ENCODE measurements around the gene LMOD2.
"Not testable (repeated sequence)": the region's sequence is repeated elsewhere in the genome, so short reads cannot be mapped to it uniquely, and the experiment has no call there.

LMOD2 gene, protein sequence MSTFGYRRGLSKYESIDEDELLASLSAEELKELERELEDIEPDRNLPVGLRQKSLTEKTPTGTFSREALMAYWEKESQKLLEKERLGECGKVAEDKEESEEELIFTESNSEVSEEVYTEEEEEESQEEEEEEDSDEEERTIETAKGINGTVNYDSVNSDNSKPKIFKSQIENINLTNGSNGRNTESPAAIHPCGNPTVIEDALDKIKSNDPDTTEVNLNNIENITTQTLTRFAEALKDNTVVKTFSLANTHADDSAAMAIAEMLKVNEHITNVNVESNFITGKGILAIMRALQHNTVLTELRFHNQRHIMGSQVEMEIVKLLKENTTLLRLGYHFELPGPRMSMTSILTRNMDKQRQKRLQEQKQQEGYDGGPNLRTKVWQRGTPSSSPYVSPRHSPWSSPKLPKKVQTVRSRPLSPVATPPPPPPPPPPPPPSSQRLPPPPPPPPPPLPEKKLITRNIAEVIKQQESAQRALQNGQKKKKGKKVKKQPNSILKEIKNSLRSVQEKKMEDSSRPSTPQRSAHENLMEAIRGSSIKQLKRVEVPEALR

DNA sequence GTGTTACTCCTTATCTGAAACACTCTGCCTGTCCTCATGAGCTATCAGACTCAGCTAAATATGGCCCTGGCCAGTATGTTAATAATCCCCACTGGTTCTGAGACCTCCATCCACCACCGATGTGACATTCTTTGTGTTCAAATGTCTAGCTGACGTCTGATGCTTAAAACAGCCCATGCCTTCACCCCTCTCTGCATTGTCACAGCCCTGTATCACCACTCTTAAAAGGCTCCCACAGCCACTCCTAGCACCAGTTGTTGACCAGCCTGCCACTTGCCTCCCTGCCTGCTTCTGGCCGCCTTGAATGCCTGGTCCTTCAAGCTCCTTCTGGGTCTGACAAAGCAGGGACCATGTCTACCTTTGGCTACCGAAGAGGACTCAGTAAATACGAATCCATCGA, at the start of gene LMOD2:
Gene LMOD2, plus strand, starts transcription at position 253 of the 400 bp plus-strand sequence. Its CDS starts 98 bp downstream, at position 351.
- no peak for DNase-seq

DNA sequence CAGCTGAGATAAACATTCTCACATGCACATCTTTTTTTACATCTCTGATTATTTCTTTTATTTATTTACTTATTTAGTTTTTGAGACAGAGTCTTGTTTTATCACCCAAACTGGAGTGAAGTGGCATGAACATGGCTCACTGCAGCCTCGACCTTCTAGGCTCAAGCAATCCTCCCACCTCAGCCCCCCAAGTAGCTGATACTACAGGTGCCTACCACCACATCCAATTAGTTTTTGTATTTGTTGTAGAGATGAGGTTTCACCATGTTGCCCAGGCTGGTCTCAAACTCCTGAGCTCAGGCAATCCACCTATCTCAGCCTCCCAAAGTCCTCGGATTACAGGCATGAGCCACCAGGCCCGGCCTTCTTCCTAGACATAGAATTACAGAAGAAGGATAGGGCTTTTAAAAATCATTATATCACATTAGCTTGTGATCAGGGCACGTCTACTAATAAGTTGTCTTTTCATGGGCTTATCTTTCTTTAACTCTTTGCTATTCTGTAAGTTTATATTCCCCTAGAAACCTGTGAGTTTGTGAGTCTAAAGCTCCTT, 48.2 kb upstream of the LMOD2 start:
- DNase-seq: no peak

DNA sequence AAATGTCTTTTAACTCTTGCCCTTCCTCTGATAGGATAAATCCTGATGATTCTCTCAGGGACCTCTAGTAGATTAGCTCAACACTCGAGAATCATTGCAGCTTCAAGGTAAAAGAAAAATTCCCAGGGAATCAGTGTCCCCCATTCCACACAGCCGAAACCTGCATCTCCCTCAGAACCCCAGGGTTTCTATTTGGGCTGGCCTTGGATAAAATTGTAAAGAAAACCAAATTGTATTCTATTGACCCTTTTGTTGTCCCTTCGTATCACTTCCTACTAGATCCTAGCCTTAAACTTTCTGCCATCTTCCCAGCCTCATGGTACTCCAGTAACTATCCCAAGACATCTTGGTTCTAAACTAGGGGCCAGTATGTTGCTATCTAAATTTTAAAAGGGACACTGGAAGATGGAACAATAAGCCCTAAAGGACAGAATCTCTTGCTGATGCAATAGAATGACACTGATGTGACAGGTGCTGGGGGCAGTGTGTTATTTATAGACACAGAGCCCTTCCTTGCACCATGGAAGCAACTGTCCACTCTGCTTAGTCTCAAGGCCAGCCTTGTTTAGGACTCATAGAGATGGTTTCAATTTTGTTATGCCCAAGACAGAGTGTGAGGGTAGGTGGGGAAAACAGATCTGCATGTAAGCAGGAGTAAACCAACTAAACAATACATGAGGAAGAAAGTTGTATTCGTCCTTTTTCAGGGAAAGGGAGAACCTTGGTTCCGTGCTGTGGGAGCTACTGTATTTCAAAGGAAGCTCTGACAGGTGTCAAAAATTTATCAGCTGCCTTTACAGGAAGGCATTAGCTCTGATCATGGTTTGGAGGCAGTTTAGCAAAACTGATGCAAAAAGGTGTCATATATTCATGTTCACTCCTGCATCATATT, 46.4 kb upstream of the LMOD2 start:
- no peak for DNase-seq

DNA sequence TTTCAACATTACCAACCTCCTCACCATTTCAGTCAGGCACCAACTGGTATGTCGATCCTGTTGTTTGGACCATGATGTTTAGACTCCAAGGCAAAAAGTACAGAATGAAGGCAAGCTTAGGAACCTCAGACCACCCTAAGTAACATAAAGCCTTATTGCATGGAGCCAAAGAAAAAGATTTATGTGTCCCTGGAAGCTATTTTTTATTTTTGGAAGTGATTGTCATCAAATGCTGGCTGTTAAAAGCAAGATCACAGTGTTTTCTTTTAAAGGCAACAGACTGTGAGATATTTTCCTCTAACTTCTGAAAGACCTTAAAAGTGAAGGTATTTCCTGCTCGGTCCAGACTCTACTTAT, 45.8 kb upstream of the LMOD2 start:
- no peak for DNase-seq

DNA sequence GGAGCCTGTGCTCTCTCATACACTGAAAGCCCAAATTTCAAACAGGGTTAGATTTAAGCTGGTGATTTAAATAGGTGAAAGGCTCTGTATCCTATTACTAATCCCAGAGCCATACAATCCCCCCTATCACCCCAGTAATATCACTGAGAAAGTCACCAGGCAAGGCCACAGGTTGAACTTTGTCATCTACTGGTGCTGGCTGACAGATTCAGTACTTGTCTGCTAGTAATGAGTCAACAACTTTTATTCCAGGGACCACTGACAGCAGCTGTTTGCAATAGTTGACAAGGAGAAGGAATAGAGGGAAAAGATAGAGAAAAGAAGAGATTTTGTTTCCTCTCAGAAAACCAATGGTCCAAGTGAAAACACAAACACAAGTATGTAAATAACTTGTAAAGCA, 43.6 kb upstream of the LMOD2 start:
- no peak for DNase-seq

DNA sequence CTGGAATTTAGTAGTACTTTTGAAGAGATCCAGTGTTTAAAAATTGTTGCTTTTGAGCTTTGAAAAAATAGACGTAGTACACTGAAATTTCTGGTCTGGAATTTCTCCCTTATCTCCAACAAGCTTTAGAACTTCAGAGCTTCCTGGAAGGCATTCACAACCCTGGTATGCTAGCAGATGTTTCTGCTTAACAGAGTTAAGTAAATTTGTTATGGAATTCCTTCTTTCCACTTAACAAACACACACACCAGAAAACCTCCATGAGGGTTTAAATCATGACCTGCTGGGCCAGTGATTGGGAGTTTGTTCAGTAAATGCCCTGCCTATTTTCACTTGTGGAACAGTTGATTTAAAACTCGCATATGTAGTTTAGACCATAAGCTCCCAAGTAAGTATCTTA, 40.3 kb upstream of the LMOD2 start:
- DNase-seq: no peak

DNA sequence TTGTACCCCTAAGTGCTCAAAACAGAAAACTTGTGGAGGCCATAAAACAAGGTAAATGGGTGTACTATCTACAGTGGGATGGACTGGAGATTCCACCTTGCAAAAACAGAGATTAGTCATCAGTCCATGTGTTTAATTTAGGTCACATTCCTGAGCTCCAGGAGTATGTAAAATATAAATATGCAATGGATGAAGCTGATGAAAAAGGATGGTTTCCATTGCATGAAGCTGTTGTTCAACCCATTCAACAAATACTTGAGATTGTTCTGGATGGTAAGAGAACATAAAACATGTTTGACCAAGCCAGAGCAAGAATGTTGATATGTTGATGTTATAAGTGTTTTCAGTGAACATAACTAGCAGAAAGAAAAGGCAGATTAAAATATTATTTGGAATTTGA, 39.4 kb upstream of the LMOD2 start:
- no peak for DNase-seq

DNA sequence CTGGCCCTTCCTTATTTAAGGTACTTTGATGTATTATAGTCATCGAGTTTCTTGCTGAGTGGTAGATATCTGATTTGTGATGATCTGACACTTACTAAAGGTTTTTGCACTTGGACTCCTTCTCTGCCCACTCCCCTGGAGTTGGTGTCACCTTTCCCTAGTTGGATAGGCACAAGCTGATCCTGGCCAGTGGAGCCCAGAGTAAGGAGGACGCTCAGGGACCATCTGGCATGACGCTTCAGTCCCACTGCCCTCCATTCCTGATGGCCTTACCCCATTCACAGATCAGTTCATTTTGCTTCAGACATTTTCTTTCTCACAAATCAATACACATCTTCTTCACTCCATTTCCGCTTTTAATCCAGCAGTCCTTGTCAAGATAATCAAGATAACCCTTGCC, 34.0 kb upstream of the LMOD2 start:
- DNase-seq: no peak

DNA sequence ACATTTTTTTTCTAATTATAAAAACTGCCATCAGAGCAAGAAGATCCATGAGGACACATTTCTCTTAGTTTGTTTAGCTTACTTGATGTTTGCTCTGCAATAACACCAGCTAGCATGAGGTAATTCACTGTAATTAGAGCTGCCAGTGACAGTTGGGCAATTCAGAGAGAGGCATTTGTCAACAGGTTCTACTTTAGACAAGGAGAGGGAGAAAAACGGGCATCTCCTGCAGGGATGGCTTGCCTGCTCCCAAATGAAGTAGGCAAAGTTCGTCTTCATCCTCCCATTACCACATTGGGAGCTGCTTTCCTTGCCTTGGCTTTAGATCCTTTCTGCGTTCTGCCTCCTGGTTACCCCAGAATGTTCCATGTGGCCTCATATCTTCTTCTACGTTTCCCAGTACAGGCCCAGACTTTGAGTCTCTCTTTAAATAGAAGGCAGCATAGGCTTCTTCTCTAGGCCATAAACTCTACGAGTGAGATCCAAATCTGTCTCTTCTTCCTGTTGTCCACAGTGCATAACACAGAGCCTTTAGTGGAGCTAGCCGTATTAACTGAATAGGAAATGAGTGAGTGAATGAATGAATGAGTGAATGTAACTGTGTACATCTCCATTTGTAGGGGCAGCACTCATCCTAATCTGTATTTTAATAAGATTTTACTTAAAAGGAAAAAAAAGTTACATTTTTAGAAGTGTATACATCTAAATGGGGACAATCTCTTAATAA, 32.8 kb upstream of the LMOD2 start:
- DNase-seq: no peak

DNA sequence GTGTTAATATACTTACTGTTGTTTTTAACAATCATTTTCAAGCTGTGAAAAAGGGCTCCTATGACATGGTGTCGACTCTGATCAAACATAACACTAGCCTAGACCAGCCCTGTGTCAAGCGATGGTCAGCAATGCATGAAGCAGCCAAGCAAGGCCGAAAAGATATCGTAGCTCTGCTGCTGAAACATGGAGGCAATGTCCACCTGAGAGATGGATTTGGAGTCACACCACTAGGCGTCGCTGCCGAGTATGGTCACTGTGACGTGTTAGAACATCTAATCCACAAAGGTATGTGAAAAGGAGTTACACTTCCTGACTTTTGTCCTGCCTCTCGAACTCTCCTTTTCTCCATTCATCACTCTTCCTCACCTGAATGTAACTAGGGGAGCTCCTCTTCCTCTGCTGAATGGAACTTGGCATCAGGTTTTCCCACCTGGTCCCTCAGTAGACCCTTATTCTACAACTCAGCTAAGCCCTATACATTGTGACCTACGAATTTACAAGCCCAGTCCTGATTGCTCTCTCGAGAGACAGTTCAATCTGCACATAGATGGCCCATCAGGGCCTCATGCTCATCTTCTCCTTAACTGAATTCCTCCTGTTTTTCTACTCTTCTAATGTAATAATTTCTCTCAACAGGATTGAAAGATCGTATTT, 31.0 kb upstream of the LMOD2 start:
- DNase-seq: peak; percentile 79

DNA sequence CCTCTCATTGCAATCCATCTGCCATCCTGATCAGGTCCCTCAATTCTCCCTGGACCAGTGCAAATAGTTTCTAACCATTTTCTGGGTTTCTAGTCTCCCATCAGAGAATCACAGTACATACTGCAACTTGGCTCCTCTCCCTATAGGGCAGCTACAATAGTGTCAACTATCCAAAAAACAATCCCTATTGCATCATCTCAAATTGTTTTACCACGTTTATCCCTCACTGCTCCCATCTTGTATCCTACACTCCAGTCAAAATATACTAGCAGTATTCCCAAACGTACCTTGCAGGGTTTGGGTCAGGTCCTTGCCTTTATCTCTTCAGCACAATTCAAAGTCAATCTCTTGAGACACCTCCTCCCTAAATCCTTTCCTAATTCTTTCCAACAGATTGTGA, 30.4 kb upstream of the LMOD2 start:
- DNase-seq: no peak

DNA sequence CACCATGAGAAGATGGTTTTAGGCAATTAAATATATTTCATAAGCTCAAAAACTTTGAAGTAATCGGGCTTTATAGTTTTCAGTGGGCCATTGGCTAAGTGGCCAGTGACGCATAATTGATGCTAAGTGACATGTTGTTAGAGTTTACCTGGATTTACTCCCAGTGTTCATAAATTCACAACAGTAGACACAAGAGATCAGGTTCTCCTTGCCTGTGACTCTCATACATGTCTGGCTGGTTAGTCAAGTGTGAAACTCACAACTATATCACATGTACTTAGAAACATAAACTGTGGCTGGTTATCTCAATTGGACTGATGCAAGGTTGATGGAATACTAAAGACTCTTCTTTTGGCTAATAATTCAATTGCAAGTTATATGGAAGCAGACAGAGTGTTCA, 27.8 kb upstream of the LMOD2 start:
- DNase-seq: no peak

DNA sequence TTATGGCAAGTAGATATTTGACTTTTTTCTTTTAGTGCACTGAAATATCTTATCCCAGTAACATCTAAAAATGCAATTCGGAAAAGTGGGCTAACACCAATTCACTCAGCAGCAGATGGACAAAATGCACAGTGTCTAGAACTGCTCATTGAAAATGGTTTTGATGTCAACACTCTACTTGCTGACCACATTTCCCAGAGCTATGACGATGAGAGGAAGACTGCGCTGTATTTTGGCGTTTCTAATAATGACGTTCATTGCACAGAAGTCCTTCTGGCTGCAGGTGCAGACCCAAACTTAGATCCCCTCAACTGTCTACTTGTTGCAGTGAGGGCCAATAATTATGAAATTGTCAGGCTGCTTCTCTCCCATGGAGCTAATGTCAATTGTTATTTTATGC, 26.8 kb upstream of the LMOD2 start:
- DNase-seq: no peak

DNA sequence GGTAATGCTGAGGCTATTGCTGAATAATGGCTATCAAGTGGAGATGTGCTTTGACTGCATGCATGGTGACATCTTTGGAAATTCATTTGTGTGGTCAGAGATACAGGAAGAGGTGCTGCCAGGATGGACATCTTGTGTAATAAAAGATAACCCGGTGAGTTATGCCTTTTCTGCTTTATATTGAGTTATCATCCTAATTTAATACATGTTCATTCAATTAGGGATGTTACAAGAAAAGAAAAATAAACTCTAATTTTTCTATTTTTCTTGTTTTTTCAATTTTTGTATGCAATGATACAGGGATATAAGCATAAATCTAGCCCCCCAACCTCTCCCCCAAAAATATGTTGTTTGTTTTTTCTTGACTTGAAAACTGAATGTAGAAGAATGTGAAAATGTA, 26.4 kb upstream of the LMOD2 start:
- DNase-seq: no peak

DNA sequence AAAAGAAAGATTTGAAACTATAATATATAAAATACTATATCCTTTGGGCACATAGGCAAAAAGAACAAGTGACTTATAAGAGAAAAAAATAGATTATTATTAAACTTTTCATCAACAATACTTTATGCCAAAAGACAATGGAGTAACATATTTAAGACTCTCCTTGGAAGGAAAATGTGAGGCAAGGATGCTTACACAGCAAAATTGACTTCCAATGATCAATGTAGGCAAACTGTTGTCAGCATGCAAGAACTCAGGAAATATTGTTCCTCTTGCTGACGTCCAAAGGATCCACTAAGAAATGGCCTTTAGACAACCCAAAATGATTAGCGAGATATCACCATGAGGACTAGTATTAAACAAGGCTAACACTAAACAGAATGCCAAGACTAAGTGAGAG, 22.9 kb upstream of the LMOD2 start:
- no peak for DNase-seq

DNA sequence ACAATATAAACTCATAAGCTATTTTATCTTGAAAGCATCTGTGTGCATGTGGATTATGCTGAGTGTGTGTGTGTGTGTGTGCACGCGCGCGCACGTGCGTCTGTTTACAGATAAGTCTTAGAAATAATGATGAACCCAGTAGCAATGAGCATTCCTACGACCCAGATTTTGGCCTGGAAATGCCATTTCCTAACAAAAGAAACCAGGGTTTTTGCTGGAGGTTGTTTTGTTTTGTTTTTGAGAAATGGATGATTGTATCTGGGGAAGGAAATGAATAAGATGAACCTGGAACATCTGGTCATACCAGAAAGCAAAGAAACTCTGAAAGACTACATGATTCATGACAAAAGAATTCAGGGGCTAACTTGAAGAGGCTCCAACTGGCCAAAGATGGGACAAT, 22.1 kb upstream of the LMOD2 start:
- no peak for DNase-seq

DNA sequence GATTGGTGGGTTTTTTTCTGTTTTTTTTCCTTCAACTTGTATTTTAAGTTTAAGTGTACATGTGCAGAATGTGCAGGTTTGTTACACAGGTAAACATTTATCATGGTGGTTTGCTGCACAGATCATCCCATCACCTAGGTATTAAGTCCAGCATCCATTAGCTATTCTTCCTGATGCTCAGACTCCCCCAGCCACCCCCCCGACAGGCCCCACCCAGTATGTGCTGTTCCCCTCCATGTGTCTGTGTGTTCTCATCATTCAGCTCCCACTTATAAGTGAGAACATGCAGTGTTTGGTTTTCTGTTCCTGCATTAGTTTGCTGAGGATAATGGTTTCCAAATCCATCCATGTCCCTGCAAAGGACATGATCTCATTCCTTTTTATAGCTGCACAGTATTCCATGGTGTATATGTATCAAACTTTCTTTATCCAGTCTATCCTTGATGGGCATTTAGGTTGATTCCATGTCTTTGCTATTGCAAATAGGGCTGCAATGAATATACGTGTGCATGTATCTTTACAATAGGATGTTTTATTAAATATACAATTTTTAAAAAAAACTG, 21.6 kb upstream of the LMOD2 start:
- not testable (repeated sequence) for DNase-seq

DNA sequence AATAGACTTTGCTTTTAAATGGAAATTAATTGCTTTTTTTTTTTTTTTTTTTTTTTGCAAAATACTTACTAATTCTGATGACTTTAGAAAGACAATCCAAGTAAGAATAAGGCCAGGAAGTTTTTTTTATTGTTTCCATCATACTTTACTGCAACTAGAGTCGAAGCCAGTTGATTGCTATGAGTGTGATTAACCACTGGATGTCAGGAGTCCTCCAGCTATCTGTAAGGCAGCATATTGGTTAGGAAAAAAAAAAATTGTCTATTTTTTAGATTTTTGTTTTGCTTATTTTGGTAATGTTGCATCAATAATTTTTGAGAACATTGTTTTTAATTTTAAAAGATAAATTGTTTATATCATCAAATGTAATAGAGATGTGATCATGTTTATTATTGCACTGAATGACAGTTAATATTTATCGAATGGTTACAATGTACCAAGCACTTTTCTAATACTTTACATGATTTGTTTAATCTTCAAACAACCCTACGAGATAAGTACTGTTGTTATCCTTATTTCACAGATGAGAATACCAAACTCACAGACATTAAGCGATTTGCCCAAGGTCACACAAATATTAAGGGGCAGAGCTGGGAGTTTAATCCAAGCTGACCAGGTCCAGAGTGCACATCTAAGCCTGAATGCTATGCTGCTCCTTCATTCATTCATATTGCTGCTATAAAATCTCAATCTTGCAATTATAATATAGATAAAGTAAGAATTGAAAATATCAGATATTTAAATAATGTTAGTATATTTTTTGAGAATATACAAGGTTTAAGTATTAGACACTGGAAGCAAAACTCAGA, 19.9 kb upstream of the LMOD2 start:
- DNase-seq: peak; percentile 56

DNA sequence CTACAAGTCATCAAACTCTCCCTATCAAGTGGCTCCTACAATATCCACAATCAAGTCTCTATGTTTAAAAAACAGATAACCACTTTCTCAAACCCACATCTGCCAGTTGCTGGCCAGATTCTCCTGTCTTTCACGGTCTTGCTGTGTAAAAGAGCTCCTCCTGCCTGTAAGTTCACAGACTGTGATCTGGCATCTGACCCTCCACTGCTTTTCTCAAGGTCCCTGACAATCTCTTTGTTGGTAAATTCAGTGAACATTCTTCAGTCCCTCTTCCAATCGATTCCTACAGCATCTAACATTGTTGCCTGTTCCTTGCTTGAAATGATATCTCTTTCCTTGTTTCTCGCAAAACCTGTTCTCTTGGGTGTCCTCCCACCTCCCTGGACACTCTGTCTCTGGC, 18.5 kb upstream of the LMOD2 start:
- no peak for DNase-seq

DNA sequence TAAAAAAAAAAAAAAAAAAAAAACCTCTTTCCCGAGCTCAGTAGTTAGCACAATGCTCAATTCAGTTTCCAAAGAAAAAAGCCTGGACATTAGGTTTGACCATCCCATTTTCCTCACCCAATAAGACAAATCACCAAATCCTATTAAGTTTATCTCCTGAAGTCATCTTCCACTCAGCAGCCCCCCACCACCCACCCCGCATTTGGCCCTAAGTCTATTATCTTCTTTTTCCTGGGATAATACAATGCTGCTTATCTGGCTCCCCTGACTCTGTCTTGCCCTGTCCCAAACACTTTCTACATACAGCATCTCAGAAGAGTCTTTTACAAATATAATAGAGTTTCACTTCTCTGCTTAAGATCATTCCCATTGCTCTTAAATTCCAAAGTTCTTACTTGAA, 17.8 kb upstream of the LMOD2 start:
- DNase-seq: no peak

DNA sequence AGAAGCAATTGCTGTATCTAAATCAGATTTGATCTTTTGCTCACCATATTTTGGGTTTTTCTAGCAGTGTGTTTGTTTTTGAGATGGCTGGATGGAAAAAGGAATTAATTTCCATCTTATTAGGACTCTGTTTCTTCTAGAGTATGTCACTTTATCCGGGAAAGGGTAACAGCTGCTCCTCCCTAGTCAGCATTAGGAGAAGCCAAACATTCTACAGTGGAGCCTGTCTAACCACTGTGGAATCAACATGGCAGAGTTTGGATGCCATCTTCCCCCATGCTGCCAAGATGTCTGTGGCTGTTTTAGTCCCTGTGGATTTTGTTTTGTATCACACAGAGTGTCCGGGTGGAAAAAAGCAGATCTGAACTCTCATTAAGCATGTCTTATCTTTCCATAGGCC, 16.0 kb upstream of the LMOD2 start:
- no peak for DNase-seq

Measured in hematopoietic multipotent progenitor cell treated with erythropoietin and hydrocortisone succinate and interleukin-3 and kit ligand, for 6 days (in vitro differentiated cells).